K562 (cell line): Measurements from ENCODE around the gene MYBPH. TPM values are rescaled to one million over a fixed set of nuclear protein-coding genes. Genes with fewer than 3 reads are reported as not detected.

Experiments
- ATAC-seq: fragments of 200-7000 bp; cut with Tn5 transposase; 3 replicates; pipeline ENCODE4 v1.9.1; 2020; ENCODE audit warnings: moderate library complexity
- BruUV-seq: library from RNA; stranded (reverse); fragments of 400-500 nt; replicated peaks from 2 replicates; lab custom pipeline; 2021; lab: Mats Ljungman, UMichigan
- CTCF ChIA-PET: fragments of 300-600 bp; formaldehyde crosslinking; extraction: SDS; loops from one replicate; lab custom pipeline; 2021; ENCODE audit warnings: low intra/inter-chr PET ratio; lab: Yijun Ruan, JAX
- POLR2A ChIA-PET: fragments of 300-600, 350-650 bp; sonication (Branson Sonifier 250); formaldehyde crosslinking; extraction: SDS; loops from one replicate; lab custom pipeline; 2021; ENCODE audit warnings: antibody characterized with exemption, inconsistent platforms; lab: Yijun Ruan, JAX
- DNase-seq, 4 experiments: peaks; one replicate each; pipeline versions ENCODE4 v3.0.0 to v3.0.0-alpha.2; 2011 to 2018; ENCODE audit warnings: low spot score in 3 of 4, mixed read lengths in 3 of 4; ENCODE audit errors: extremely low read depth in 1 of 4
- FAIRE-seq: peaks from 2 replicates; lab custom pipeline; 2011; peaks lifted over from hg19 to GRCh38; lab: Jason Lieb, UNC
- H2AFZ ChIP-seq: 2 replicates; pipeline ENCODE4 v1.6.0; 2011; ENCODE audit warnings: low read depth, low read length, control low read depth, inconsistent platforms
- H3K27ac ChIP-seq: fragments of 200-600 bp; 3 replicates; pipeline ENCODE4 v1.8.0; 2011; ENCODE audit warnings: low read depth, mild to moderate bottlenecking, control low read depth, inconsistent platforms, low read length, moderate library complexity, mixed read lengths; ENCODE audit errors: extremely low read depth
- H3K27me3 ChIP-seq, 2 experiments: fragments of 300-600 bp in 1 of 2; 2 replicates in 1 of 2; 3 replicates in 1 of 2; pipeline versions ENCODE4 v1.6.0 to v1.8.0; 2011; ENCODE audit warnings: inconsistent platforms in 2 of 2, low read length in 2 of 2, mild to moderate bottlenecking in 1 of 2, mixed read lengths in 1 of 2, moderate library complexity in 1 of 2; ENCODE audit not compliant: control insufficient read depth in 2 of 2, insufficient read depth in 2 of 2
- H3K36me3 ChIP-seq: fragments of 300-600 bp; 3 replicates; pipeline ENCODE4 v1.8.0; 2011; ENCODE audit warnings: mild to moderate bottlenecking, low read length, inconsistent platforms; ENCODE audit not compliant: control insufficient read depth, insufficient read depth
- H3K4me1 ChIP-seq, 2 experiments: fragments of 200-600 bp in 1 of 2; replicated peaks in 1 of 2; 2 replicates in 1 of 2; 3 replicates in 1 of 2; pipeline versions ENCODE4 v1.5.1 to v1.8.0; 2011; ENCODE audit warnings: inconsistent platforms in 2 of 2, low read length in 2 of 2, mild to moderate bottlenecking in 1 of 2, mixed read lengths in 1 of 2, moderate library complexity in 1 of 2; ENCODE audit not compliant: control insufficient read depth in 2 of 2, insufficient read depth in 2 of 2
- H3K4me2 ChIP-seq: 2 replicates; pipeline ENCODE4 v1.6.1; 2011; ENCODE audit warnings: low read length, control low read depth, inconsistent platforms, mixed read lengths; ENCODE audit not compliant: insufficient read depth
- H3K4me3 ChIP-seq: fragments of 200-600 bp; sonication (generic), shearing (Covaris generic); 2 replicates; pipeline ENCODE4 v1.5.1; 2016; ENCODE audit warnings: control low read depth, inconsistent platforms
- H3K79me2 ChIP-seq: fragments of 200-600 bp; 3 replicates; pipeline ENCODE4 v1.8.0; 2011; ENCODE audit warnings: low read length, inconsistent platforms; ENCODE audit not compliant: control insufficient read depth, insufficient read depth
- H3K9ac ChIP-seq, 2 experiments: 2 replicates each; pipeline versions ENCODE4 v1.6.0 to v1.6.1; 2011; ENCODE audit warnings: low read depth in 2 of 2, low read length in 2 of 2, control low read depth in 1 of 2, inconsistent platforms in 1 of 2, mild to moderate bottlenecking in 1 of 2, mixed read lengths in 1 of 2; ENCODE audit not compliant: insufficient read depth in 1 of 2
- H3K9me1 ChIP-seq: one replicate; pipeline ENCODE4 v1.6.0; 2011; ENCODE audit warnings: inconsistent platforms, mild to moderate bottlenecking, low read length, moderate library complexity; ENCODE audit not compliant: control insufficient read depth, insufficient read depth
- H3K9me3 ChIP-seq: replicated peaks from 2 replicates; pipeline ENCODE4 v1.5.1; 2011; ENCODE audit warnings: low read depth, low read length, inconsistent platforms; ENCODE audit not compliant: control insufficient read depth, insufficient read depth
- H4K20me1 ChIP-seq: replicated peaks from 2 replicates; pipeline ENCODE4 v1.6.1; 2011; ENCODE audit warnings: low read length, inconsistent platforms, mixed read lengths; ENCODE audit not compliant: control insufficient read depth, insufficient read depth
- HMG20B ChIP-seq: fragments of 250-450 bp; sonication (Bioruptor Pico); IDR thresholded peaks from 2 replicates; pipeline ENCODE4 v1.5.0; 2021; ENCODE audit warnings: mild to moderate bottlenecking
- SNAPC5 ChIP-seq: fragments of 250-450 bp; sonication (Bioruptor Pico); IDR thresholded peaks from 2 replicates; pipeline ENCODE4 v1.8.0; 2021; ENCODE audit warnings: moderate library complexity, mild to moderate bottlenecking, inconsistent platforms
- TAF1 ChIP-seq: IDR thresholded peaks from 2 replicates; pipeline ENCODE4 v1.6.1; 2011; ENCODE audit warnings: mild to moderate bottlenecking, low read length, moderate library complexity; ENCODE audit not compliant: insufficient read depth, control insufficient read depth, severe bottlenecking; ENCODE audit errors: extremely low read depth
- USF1 ChIP-seq: sonication (generic); formaldehyde crosslinking; IDR thresholded peaks from 2 replicates; pipeline ENCODE4 v1.9.0; 2022; ENCODE audit warnings: mild to moderate bottlenecking, missing genetic modification reagents
- ZKSCAN3 ChIP-seq: fragments of 250-450 bp; sonication (Bioruptor Pico); IDR thresholded peaks from 2 replicates; pipeline ENCODE4 v1.4.0; 2020
- ZNF347 ChIP-seq: fragments of 450-650 bp; formaldehyde crosslinking; IDR thresholded peaks from 2 replicates; pipeline ENCODE4 v1.4.0; 2020; ENCODE audit warnings: low read depth, mild to moderate bottlenecking, moderate library complexity
- WGBS: fragments of 100-300 bp; shearing (Covaris generic); methylation state at CpG from one replicate; pipeline ENCODE4 v1.1.6; 2016; ENCODE audit warnings: low coverage, mixed read lengths; ENCODE audit not compliant: insufficient coverage; ENCODE audit errors: missing lambda C conversion rate; 5-methylcytosine and 5-hydroxymethylcytosine counted together
- in situ Hi-C: fragments of 300-500 bp; cut with MboI; formaldehyde crosslinking; loops from 4 replicates; pipeline ENCODE4 v1.15.0; 2018; ENCODE audit warnings: inconsistent platforms, mixed read lengths
- intact Hi-C: fragments of 100-400 bp; cut with micrococcal nuclease; formaldehyde crosslinking; loops from 2 replicates; pipeline ENCODE4 v1.14.2; 2022
- polyA plus RNA-seq, 8 experiments: library from polyadenylated mRNA; depleted of rRNA in 4 of 8; stranded (reverse) in 5 of 8; unstranded in 3 of 8; fragments of >200 nt; fragmentation: Nextera tagmentation in 2 of 8; fragmentation: Illumina TruSeq in 1 of 8; extraction: Ambion mirVana in 2 of 8; extraction: Trizol in 1 of 8; gene quantifications; 2 replicates each; pipeline versions ENCODE4 v1.2.1 to v1.2.3, GENCODE V29; 2011 to 2014; ENCODE audit warnings: inconsistent platforms in 1 of 8, missing spikeins in 1 of 8
- total RNA-seq, 7 experiments: library from RNA; depleted of rRNA in 6 of 7; stranded (reverse); fragments of >200 nt in 6 of 7; fragmentation: Illumina TruSeq in 2 of 7; extraction: Trizol in 2 of 7; gene quantifications; 2 replicates each; pipeline versions ENCODE4 v1.2.1 to v1.2.3, GENCODE V29; 2011 to 2021; ENCODE audit warnings: low replicate concordance in 1 of 7

Gene MYBPH
- total and polyA plus RNA-seq, 9 of the 15 experiments (the other 6 are each of a cell fraction or from before 2014, with no cell fraction given) = 0.13 TPM; not detected in 8

GRCh38 chr1:203177470-203178039 is 1.9 kb upstream of the MYBPH start:
- TF ChIP-seq USF1 (CRISPR knock-in tag) (no peak), ZNF347 (CRISPR knock-in tag) (no peak), ZKSCAN3 (CRISPR knock-in tag) (no peak), HMG20B (CRISPR knock-in tag) (no peak), TAF1 (no peak), SNAPC5 (CRISPR knock-in tag) (no peak)
- no peak overlapping the region for H3K9ac ChIP-seq
- DNase-seq (no peak), FAIRE-seq (no peak), ATAC-seq (no peak)
- no peaks in the 10 kb centered on the region for H3K36me3 ChIP-seq
- 2% methylated on average over 9 of the region's 9 CpGs for WGBS
- ChIA-PET CTCF (no interaction called here), POLR2A (no interaction called here)
- H3K27me3 ChIP-seq = peaks cover 17 to 72% of the 10 kb centered on the region in 2 experiments; a peak in 4 of 5 replicates
- H3K79me2 ChIP-seq = no peaks in the 10 kb centered on the region
- H3K4me1 ChIP-seq = 0 out of 5 replicates have a peak, but pooled peaks cover 0 to 2% of the 10 kb centered on the region in 2 experiments
- H3K9me3 ChIP-seq = no peaks in the 10 kb centered on the region
- intact Hi-C loops = no loop called here
- in situ Hi-C loops = no loop called here
- H3K4me2 ChIP-seq = no peak overlapping the region
- no peak overlapping the region for H3K4me3 ChIP-seq
- BruUV-seq = no TSS peak
- H4K20me1 ChIP-seq = peaks cover 21% of the 10 kb centered on the region
- no peak overlapping the region for H2AFZ ChIP-seq
- H3K27ac ChIP-seq = no peak overlapping the region
- no peaks in the 10 kb centered on the region for H3K9me1 ChIP-seq
